H1 (cell line): ENCODE results near the gene SPINT1. TPM values are rescaled to one million over a fixed set of nuclear protein-coding genes. Genes with fewer than 3 reads are reported as not detected.

Experiments used
- CTCF ChIA-PET: fragments of 300-600 bp; sonication (Branson Sonifier 250); formaldehyde crosslinking; loops from one replicate; lab custom pipeline; 2021; ENCODE audit not compliant: partially characterized antibody; lab: Charles Lee
- POLR2A ChIA-PET: fragments of 300-600 bp; sonication (Branson Sonifier 250); formaldehyde crosslinking; loops from one replicate; lab custom pipeline; 2021; ENCODE audit warnings: inconsistent platforms; ENCODE audit not compliant: partially characterized antibody; lab: Charles Lee
- DNase-seq, 2 experiments: peaks; one replicate each; pipeline versions ENCODE4 v3.0.0 to v3.0.0-alpha.2; 2010 to 2022; ENCODE audit warnings: low spot score in 2 of 2, low read depth in 1 of 2, mixed read lengths in 1 of 2
- FAIRE-seq: peaks from 2 replicates; lab custom pipeline; 2011; peaks lifted over from hg19 to GRCh38; lab: Jason Lieb, UNC
- H2AFZ ChIP-seq: 2 replicates; pipeline ENCODE4 v1.8.1; 2012; ENCODE audit warnings: low read length, inconsistent platforms
- H2AK5ac ChIP-seq: 2 replicates; pipeline ENCODE4 v1.6.1; 2013; ENCODE audit warnings: low read depth, low read length
- H2BK120ac ChIP-seq: replicated peaks from 2 replicates; pipeline ENCODE3; 2013; ENCODE audit warnings: low read depth, low read length, inconsistent platforms
- H2BK12ac ChIP-seq: 2 replicates; pipeline ENCODE4 v1.6.1; 2013; ENCODE audit warnings: low read depth, low read length
- H2BK15ac ChIP-seq: 2 replicates; pipeline ENCODE4 v1.6.1; 2013; ENCODE audit warnings: low read length
- H2BK20ac ChIP-seq: 2 replicates; pipeline ENCODE4 v1.6.1; 2013; ENCODE audit warnings: low read length
- H2BK5ac ChIP-seq: 2 replicates; pipeline ENCODE4 v1.6.1; 2013; ENCODE audit warnings: low read depth, low read length
- H3K14ac ChIP-seq: 2 replicates; pipeline ENCODE4 v1.6.1; 2013; ENCODE audit warnings: inconsistent platforms; ENCODE audit not compliant: insufficient read length
- H3K18ac ChIP-seq: 2 replicates; pipeline ENCODE4 v1.6.1; 2013; ENCODE audit warnings: low read length; ENCODE audit errors: extremely low read depth
- H3K23ac ChIP-seq: 2 replicates; pipeline ENCODE4 v1.6.1; 2013; ENCODE audit warnings: inconsistent platforms; ENCODE audit not compliant: insufficient read length
- H3K23me2 ChIP-seq: 2 replicates; pipeline ENCODE4 v1.6.1; 2013; ENCODE audit warnings: low read depth, low read length
- H3K27ac ChIP-seq: 2 replicates; pipeline ENCODE4 v1.6.1; 2011; ENCODE audit warnings: low read depth, low read length, inconsistent platforms
- H3K27me3 ChIP-seq, 4 experiments: replicated peaks in 1 of 4; 1 replicate in 1 of 4; 2 replicates in 3 of 4; pipeline versions ENCODE4 v1.6.1 to v1.8.1; 2011 to 2013; ENCODE audit warnings: low read length in 3 of 4, mild to moderate bottlenecking in 3 of 4, inconsistent platforms in 2 of 4, mixed read lengths in 2 of 4, moderate library complexity in 1 of 4; ENCODE audit not compliant: control insufficient read depth in 3 of 4, insufficient read depth in 3 of 4; ENCODE audit errors: extremely low read depth in 1 of 4
- H3K36me3 ChIP-seq, 4 experiments: 2 replicates each; pipeline versions ENCODE4 v1.6.1 to v1.8.1; 2011 to 2013; ENCODE audit warnings: mild to moderate bottlenecking in 4 of 4, low read length in 3 of 4, moderate library complexity in 2 of 4, control low read depth in 1 of 4, inconsistent platforms in 1 of 4; ENCODE audit not compliant: insufficient read depth in 4 of 4, control insufficient read depth in 2 of 4
- H3K4ac ChIP-seq: replicated peaks from 2 replicates; pipeline ENCODE3; 2013; ENCODE audit warnings: low read length, low read depth, mixed read lengths, inconsistent platforms; ENCODE audit not compliant: insufficient read length
- H3K4me1 ChIP-seq, 4 experiments: replicated peaks in 1 of 4; 1 replicate in 1 of 4; 2 replicates in 3 of 4; pipeline versions ENCODE4 v1.6.1 to v1.8.1; 2011 to 2013; ENCODE audit warnings: low read length in 3 of 4, inconsistent platforms in 2 of 4, mixed read lengths in 1 of 4; ENCODE audit not compliant: insufficient read depth in 4 of 4, control insufficient read depth in 3 of 4
- H3K4me2 ChIP-seq, 2 experiments: 2 replicates each; pipeline versions ENCODE4 v1.6.1 to v1.8.1; 2011 to 2013; ENCODE audit warnings: low read depth in 2 of 2, low read length in 2 of 2, control low read depth in 1 of 2, inconsistent platforms in 1 of 2, mild to moderate bottlenecking in 1 of 2; ENCODE audit not compliant: insufficient read depth in 1 of 2
- H3K4me3 ChIP-seq, 4 experiments: fragments of 200-600, 300-600 bp in 1 of 4; sonication (generic), shearing (Covaris generic), sonication (Bioruptor Twin) in 1 of 4; 2 replicates each; pipeline versions ENCODE4 v1.5.1 to v1.8.1; 2011 to 2016; ENCODE audit warnings: low read length in 4 of 4, low read depth in 3 of 4, control low read depth in 2 of 4, inconsistent platforms in 2 of 4, mild to moderate bottlenecking in 2 of 4, mixed read lengths in 1 of 4, moderate library complexity in 1 of 4; ENCODE audit not compliant: insufficient read depth in 2 of 4; ENCODE audit errors: extremely low read depth in 1 of 4
- H3K56ac ChIP-seq: replicated peaks from 2 replicates; pipeline ENCODE3; 2013; ENCODE audit warnings: low read depth, mild to moderate bottlenecking, mixed read lengths, low read length, inconsistent platforms; ENCODE audit not compliant: insufficient read length
- H3K79me1 ChIP-seq: 2 replicates; pipeline ENCODE4 v1.6.1; 2013; ENCODE audit warnings: low read depth, low read length, control low read depth
- H3K79me2 ChIP-seq, 2 experiments: 2 replicates each; pipeline versions ENCODE4 v1.6.1 to v1.8.1; 2012 to 2013; ENCODE audit warnings: low read length in 2 of 2, mild to moderate bottlenecking in 2 of 2, inconsistent platforms in 1 of 2; ENCODE audit not compliant: insufficient read depth in 2 of 2, control insufficient read depth in 1 of 2
- H3K9ac ChIP-seq, 4 experiments: replicated peaks in 1 of 4; 1 replicate in 1 of 4; 2 replicates in 3 of 4; pipeline versions ENCODE4 v1.6.1 to v1.8.1; 2011 to 2013; ENCODE audit warnings: low read depth in 3 of 4, low read length in 3 of 4, control low read depth in 2 of 4, mild to moderate bottlenecking in 2 of 4, moderate library complexity in 2 of 4, inconsistent platforms in 1 of 4; ENCODE audit errors: extremely low read depth in 1 of 4
- H3K9me3 ChIP-seq, 2 experiments: 2 replicates each; pipeline versions ENCODE4 v1.6.1 to v1.8.1; 2012 to 2013; ENCODE audit warnings: mild to moderate bottlenecking in 2 of 2, moderate library complexity in 2 of 2, control low read depth in 1 of 2, inconsistent platforms in 1 of 2, low read depth in 1 of 2, low read length in 1 of 2, mixed read lengths in 1 of 2; ENCODE audit not compliant: insufficient read depth in 2 of 2
- H4K20me1 ChIP-seq, 2 experiments: replicated peaks in 1 of 2; 2 replicates each; pipeline versions ENCODE3 to v1.8.1; 2011 to 2013; ENCODE audit warnings: inconsistent platforms in 2 of 2, low read length in 2 of 2, mild to moderate bottlenecking in 1 of 2; ENCODE audit not compliant: insufficient read depth in 2 of 2, control insufficient read depth in 1 of 2
- H4K5ac ChIP-seq: 2 replicates; pipeline ENCODE4 v1.6.1; 2013; ENCODE audit warnings: low read length, low read depth, mixed read lengths, inconsistent platforms; ENCODE audit not compliant: insufficient read length
- H4K8ac ChIP-seq: 2 replicates; pipeline ENCODE4 v1.8.0; 2013; ENCODE audit warnings: mild to moderate bottlenecking, moderate library complexity, low read length, inconsistent platforms; ENCODE audit not compliant: insufficient read depth; ENCODE audit errors: extremely low read depth
- H4K91ac ChIP-seq: replicated peaks from 2 replicates; pipeline ENCODE3; 2013; ENCODE audit warnings: low read length, mixed read lengths, inconsistent platforms; ENCODE audit not compliant: insufficient read length
- BCL11A ChIP-seq, 2 experiments: IDR thresholded peaks; one replicate each; pipeline ENCODE4 v1.6.1; 2011; ENCODE audit warnings: low read depth in 2 of 2, low read length in 2 of 2, mild to moderate bottlenecking in 2 of 2
- CREB1 ChIP-seq: IDR thresholded peaks from 2 replicates; pipeline ENCODE4 v1.6.1; 2012; ENCODE audit warnings: inconsistent platforms
- EGR1 ChIP-seq: IDR thresholded peaks from 2 replicates; pipeline ENCODE4 v1.6.1; 2011; ENCODE audit warnings: low read depth, low read length, borderline replicate concordance
- HDAC6 ChIP-seq: IDR thresholded peaks from one replicate; pipeline ENCODE4 v1.7.1; 2012; ENCODE audit warnings: low read depth, mild to moderate bottlenecking, inconsistent platforms, low read length, moderate library complexity
- KDM5A ChIP-seq: fragments of 200-600 bp; IDR thresholded peaks from 2 replicates; pipeline ENCODE4 v1.7.1; 2012; ENCODE audit warnings: mild to moderate bottlenecking, low read length, inconsistent platforms, mixed read lengths
- MAFK ChIP-seq: IDR thresholded peaks from 2 replicates; pipeline ENCODE4 v1.6.1; 2012; ENCODE audit warnings: low read depth, mild to moderate bottlenecking, improper control_type of control experiment, low read length
- RAD21 ChIP-seq, 2 experiments: IDR thresholded peaks in 1 of 2; conservative IDR thresholded peaks in 1 of 2; 2 replicates each; pipeline ENCODE4 v1.6.1; 2011; ENCODE audit warnings: low read depth in 2 of 2, low read length in 2 of 2, improper control_type of control experiment in 1 of 2, inconsistent platforms in 1 of 2, mild to moderate bottlenecking in 1 of 2, moderate library complexity in 1 of 2
- SIRT6 ChIP-seq: IDR thresholded peaks from one replicate; pipeline ENCODE4 v1.7.1; 2012; ENCODE audit warnings: low read length, inconsistent platforms
- SP2 ChIP-seq: IDR thresholded peaks from 2 replicates; pipeline ENCODE4 v1.6.1; 2012; ENCODE audit warnings: mild to moderate bottlenecking, low read length, inconsistent platforms
- SUZ12 ChIP-seq: fragments of 200-600 bp; sonication (generic); IDR thresholded peaks from 2 replicates; pipeline ENCODE4 v1.6.1; 2012; ENCODE audit warnings: mild to moderate bottlenecking, inconsistent platforms, low read length, moderate library complexity, mixed read lengths
- YY1 ChIP-seq: IDR thresholded peaks from 2 replicates; pipeline ENCODE4 v1.6.1; 2011; ENCODE audit warnings: low read depth, mild to moderate bottlenecking, low read length
- WGBS, 2 experiments: shearing (Covaris generic) in 1 of 2; methylation state at CpG; one replicate each; pipeline versions ENCODE4 v1.1.6 to v1.1.7; 2013 to 2015; ENCODE audit warnings: low lambda C conversion rate in 2 of 2, mixed read lengths in 2 of 2, inconsistent platforms in 1 of 2, low coverage in 1 of 2, missing lambda C conversion rate in 1 of 2; ENCODE audit not compliant: insufficient replicate concordance in 2 of 2, insufficient coverage in 1 of 2, insufficient read length in 1 of 2; ENCODE audit errors: extremely low coverage in 1 of 2, missing lambda C conversion rate in 1 of 2; 5-methylcytosine and 5-hydroxymethylcytosine counted together
- polyA plus RNA-seq, 7 experiments: library from polyadenylated mRNA; depleted of rRNA in 3 of 7; stranded (reverse) in 5 of 7; unstranded in 2 of 7; fragments of >200 nt in 5 of 7; fragments of 200-250 nt in 2 of 7; gene quantifications; 1 replicate in 5 of 7; 2 replicates in 1 of 7; 4 replicates in 1 of 7; pipeline versions ENCODE4 v1.2.1 to v1.2.3, GENCODE V29; 2011 to 2013; ENCODE audit warnings: missing spikeins in 2 of 7, mixed read lengths in 2 of 7
- total RNA-seq: library from RNA; stranded (reverse); fragmentation: NEBNext Ultra II Directional; extraction: Animal tissue kit (Norgen Biotek cat#: 25700); gene quantifications from 2 replicates; pipeline ENCODE4 v1.2.1, GENCODE V29; 2021
- TF ChIP-seq, protein P1 (sequence below): IDR thresholded peaks from 2 replicates; pipeline ENCODE4 v1.6.1; 2012; ENCODE audit warnings: low read length, inconsistent platforms

SPINT1 gene
- total and polyA plus RNA-seq, 2 of the 8 experiments (the other 6 are each of a cell fraction or from before 2014, with no cell fraction given), result 117 to 155 TPM

DNA sequence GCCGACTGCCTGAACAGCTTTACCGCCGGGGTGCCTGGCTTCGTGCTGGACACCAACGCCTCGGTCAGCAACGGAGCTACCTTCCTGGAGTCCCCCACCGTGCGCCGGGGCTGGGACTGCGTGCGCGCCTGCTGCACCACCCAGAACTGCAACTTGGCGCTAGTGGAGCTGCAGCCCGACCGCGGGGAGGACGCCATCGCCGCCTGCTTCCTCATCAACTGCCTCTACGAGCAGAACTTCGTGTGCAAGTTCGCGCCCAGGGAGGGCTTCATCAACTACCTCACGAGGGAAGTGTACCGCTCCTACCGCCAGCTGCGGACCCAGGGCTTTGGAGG, 815 bp downstream of the SPINT1 start:
- peak overlapping the region; percentile 82; the same call in 1 of the 2 replicates for H3K27ac ChIP-seq
- H3K4me2 ChIP-seq, result peak overlapping the region; percentile 85 to 96
- peak overlapping the region; percentile 97 for H4K91ac ChIP-seq
- peak overlapping the region; percentile 71 for H3K56ac ChIP-seq
- peak overlapping the region; percentile 93 for H3K18ac ChIP-seq
- H2BK15ac ChIP-seq, result 0 out of 2 replicates have a peak overlapping the region, but pooled peaks have one; percentile 61
- H3K4ac ChIP-seq, result peak overlapping the region; percentile 91
- peaks cover 24% of the 10 kb centered on the region for H3K79me1 ChIP-seq
- FAIRE-seq, result no peak
- H4K5ac ChIP-seq, result peak overlapping the region; percentile 68
- no peak overlapping the region for H2AK5ac ChIP-seq
- no peak overlapping the region for H2BK120ac ChIP-seq
- ChIA-PET POLR2A (interaction anchor here (0.7 to 3.1 kb wide), 28 partner anchors 9 to 150 kb away, joined by 3 to 37 read pairs (median 5); partner anchors contain the start of genes CHAC1, DNAJC17, GCHFR and PPP1R14D), CTCF (interaction anchor here (0.8 to 14.5 kb wide), 13 partner anchors 12 to 166 kb away, joined by 3 to 157 read pairs (median 5); partner anchors contain the start of gene RHOV)
- H3K36me3 ChIP-seq, result peaks cover 0 to 13% (median under 1%) of the 10 kb centered on the region in 4 experiments; a peak in 4 of 8 replicates
- no peak overlapping the region for H2BK20ac ChIP-seq
- peak overlapping the region; percentile 56 to 93 (median 80) for H3K9ac ChIP-seq
- peak overlapping the region; percentile 29 for H2BK12ac ChIP-seq
- WGBS, 2 experiments, result 2% methylated on average over 28 of the region's 28 CpGs; no CpG with 5 or more reads in 1 of the 2 experiments
- H3K23me2 ChIP-seq, result peaks cover 13% of the 10 kb centered on the region
- no peak overlapping the region; the same call in 1 of the 2 replicates for H2AFZ ChIP-seq
- H2BK5ac ChIP-seq, result peak overlapping the region; percentile 88; the same call in 1 of the 2 replicates
- H4K20me1 ChIP-seq, result peaks cover 5 to 18% of the 10 kb centered on the region in 2 experiments
- H4K8ac ChIP-seq, result peak overlapping the region; percentile 97; the same call in 1 of the 2 replicates
- DNase-seq, result no peak
- no peaks in the 10 kb centered on the region for H3K9me3 ChIP-seq
- H3K4me3 ChIP-seq, result peak overlapping the region; percentile 65 to 88 (median 76)
- peaks cover 0 to 46% of the 10 kb centered on the region in 2 experiments; a peak in 3 of 4 replicates for H3K79me2 ChIP-seq
- no peak overlapping the region for H3K23ac ChIP-seq
- H3K4me1 ChIP-seq, result peaks cover 0 to 26% (median 15%) of the 10 kb centered on the region in 4 experiments; a peak in 6 of 7 replicates
- peaks cover 0 to 2% (median 0%) of the 10 kb centered on the region in 4 experiments; a peak in 1 of 7 replicates for H3K27me3 ChIP-seq
- H3K14ac ChIP-seq, result no peak overlapping the region
- no peak for TF ChIP-seq MAFK
- no peak for TF ChIP-seq RAD21 (IDR thresholded peaks at IDR 0.05 in 1 of 2, conservative IDR thresholded peaks at IDR 0.05 in 1 of 2; ENCODE audit: low read depth in 2 of 2, low read length in 2 of 2)
- TF ChIP-seq CREB1, result no peak
- TF ChIP-seq EGR1, result no peak
- no peak for TF ChIP-seq SUZ12
- 0 out of 2 replicates have a peak, but pooled peaks have one; percentile 68 for TF ChIP-seq YY1
- no peak for TF ChIP-seq SIRT6
- no peak for TF ChIP-seq SP2
- TF ChIP-seq, protein P1, sequence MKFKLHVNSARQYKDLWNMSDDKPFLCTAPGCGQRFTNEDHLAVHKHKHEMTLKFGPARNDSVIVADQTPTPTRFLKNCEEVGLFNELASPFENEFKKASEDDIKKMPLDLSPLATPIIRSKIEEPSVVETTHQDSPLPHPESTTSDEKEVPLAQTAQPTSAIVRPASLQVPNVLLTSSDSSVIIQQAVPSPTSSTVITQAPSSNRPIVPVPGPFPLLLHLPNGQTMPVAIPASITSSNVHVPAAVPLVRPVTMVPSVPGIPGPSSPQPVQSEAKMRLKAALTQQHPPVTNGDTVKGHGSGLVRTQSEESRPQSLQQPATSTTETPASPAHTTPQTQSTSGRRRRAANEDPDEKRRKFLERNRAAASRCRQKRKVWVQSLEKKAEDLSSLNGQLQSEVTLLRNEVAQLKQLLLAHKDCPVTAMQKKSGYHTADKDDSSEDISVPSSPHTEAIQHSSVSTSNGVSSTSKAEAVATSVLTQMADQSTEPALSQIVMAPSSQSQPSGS, result 0 out of 2 replicates have a peak, but pooled peaks have one; percentile 5
- TF ChIP-seq BCL11A (IDR thresholded peaks at IDR 0.05; ENCODE audit: low read depth in 2 of 2, low read length in 2 of 2), result no peak
- TF ChIP-seq KDM5A, result no peak
- no peak for TF ChIP-seq HDAC6
